Activated T-helper 1 cell treated with anti-CD3 and anti-CD28 coated beads, Interleukin-12 subunit alpha, Interleukin-12 subunit beta, Interleukin-2, Interleukin-4 antibody, amounts not matched to agents 30 ng/mL and 10 ng/mL and 1 ng/mL, durations not matched to agents 14 hours and 24 hours and 36 hours (primary cell): Measurements from ENCODE around the gene FGF8. TPM values are rescaled to one million over a fixed set of nuclear protein-coding genes. Genes with fewer than 3 reads are reported as not detected.

Experiments used
- DNase-seq: peaks from one replicate; pipeline ENCODE4 v3.0.0; 2021; ENCODE audit warnings: low spot score
- H3K27ac Mint-ChIP-seq: one replicate; pipeline ENCODE4 v1.8.0; 2021; ENCODE audit warnings: mild to moderate bottlenecking, mixed read lengths
- H3K27me3 Mint-ChIP-seq: one replicate; pipeline ENCODE4 v1.8.0; 2022; ENCODE audit warnings: mild to moderate bottlenecking, moderate library complexity, mixed read lengths; ENCODE audit not compliant: insufficient read depth
- H3K36me3 Mint-ChIP-seq: one replicate; pipeline ENCODE4 v1.8.0; 2021; ENCODE audit warnings: low read depth, mixed read lengths
- H3K4me1 Mint-ChIP-seq: one replicate; pipeline ENCODE4 v1.8.0; 2021; ENCODE audit warnings: low read depth, mixed read lengths
- H3K4me3 Mint-ChIP-seq: one replicate; pipeline ENCODE4 v1.8.0; 2021; ENCODE audit warnings: mild to moderate bottlenecking, moderate library complexity, mixed read lengths
- H3K9me3 Mint-ChIP-seq: one replicate; pipeline ENCODE4 v1.8.0; 2021; ENCODE audit warnings: mixed read lengths
- intact Hi-C: fragments of 100-400 bp; cut with micrococcal nuclease; formaldehyde crosslinking; loops from one replicate; pipeline ENCODE4 v1.15.1; 2024
- total RNA-seq: library from RNA; stranded (reverse); gene quantifications from 2 replicates; pipeline ENCODE4 v1.2.3, GENCODE V29; 2022

FGF8 gene
- total RNA-seq, 1 donor from 2014 or later: not detected

DNA sequence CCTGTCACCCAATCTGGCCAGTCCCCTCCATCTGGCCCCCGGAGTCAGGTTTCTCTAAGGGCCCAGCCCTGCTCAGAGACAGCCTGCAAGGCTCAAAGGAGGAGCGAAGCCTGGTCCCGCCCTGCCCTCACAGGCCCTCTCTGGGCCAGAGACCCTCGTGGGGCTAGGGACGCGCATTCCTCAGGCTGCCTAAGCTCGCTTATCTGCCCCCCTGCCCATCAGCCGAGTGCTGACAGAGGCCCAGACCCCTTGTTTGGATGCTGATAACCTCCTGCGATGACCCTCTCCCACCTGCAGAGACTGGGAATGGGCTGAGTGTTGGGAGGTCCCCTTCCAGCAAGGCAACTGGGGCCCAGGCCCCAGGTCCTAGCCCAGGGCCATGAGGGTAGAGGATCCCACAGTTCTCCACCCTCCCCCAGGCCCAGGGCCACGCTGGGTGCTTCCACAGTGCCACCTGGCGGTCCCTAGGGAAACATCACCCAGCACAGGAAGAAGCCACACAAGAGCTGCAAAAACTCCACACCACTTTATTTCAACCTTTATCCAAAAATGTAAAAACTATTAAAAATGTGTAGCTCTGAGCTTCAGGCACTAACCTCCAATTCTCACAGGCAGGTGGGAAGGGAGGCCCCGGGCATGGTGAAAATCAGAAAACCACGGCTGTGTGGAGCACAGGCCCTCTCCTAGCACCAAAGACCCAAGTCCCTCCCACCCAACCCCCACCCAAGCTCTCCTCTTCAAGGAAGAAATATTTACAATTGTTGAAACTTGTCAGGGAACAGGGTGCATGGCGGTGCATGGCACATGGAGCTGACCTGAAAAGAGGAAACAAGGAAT is 5.1 kb upstream of the FGF8 start:
- Mint-ChIP-seq H3K9me3 (no peaks in the 10 kb centered on the region), H3K36me3 (peaks cover 35% of the 10 kb centered on the region), H3K4me1 (peaks cover 63% of the 10 kb centered on the region), H3K4me3 (peak overlapping the region; percentile 100), H3K27me3 (peaks cover 21% of the 10 kb centered on the region), H3K27ac (peak overlapping the region; percentile 48)
- intact Hi-C loops: loop anchor here (1.0 to 10.0 kb wide), 7 partner anchors 78 to 784 kb away; partner anchors contain the start of genes BTRC, FBXW4, KAZALD1 and LZTS2
- peak; percentile 65 for DNase-seq

DNA sequence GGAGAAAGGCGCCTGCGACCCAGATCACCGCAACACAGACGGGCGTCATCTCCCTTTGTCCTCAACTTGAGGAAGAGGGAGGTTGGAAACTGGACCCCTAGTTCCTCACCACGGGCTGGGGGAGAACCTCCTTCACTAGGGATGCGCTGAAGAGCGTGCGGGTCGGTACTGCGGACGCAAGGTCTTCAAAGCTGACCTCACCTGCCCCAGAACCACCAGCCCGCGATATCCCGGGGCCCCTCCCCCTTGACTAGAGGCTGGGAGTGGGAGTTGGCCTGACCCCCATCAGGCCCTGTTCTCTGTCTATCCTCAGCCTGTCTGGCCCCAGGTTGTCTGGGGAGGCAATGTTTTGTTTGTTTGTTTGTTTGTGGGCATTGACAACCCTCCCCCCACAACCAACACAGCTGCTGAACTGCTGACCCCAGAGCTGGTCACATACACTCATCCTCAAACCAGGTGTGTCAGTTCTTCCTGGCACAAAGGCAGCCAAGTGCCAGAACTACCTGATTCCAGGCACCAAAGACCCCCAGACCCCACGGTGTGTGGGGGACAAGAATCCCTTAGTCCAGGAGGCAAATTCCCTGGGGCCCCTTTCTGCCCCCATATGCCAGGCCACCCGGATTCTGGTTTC is 4.4 kb upstream of the FGF8 start:
- intact Hi-C loops: loop anchor here (2.0 to 10.0 kb wide), 6 partner anchors 78 to 783 kb away; partner anchors contain the start of genes BTRC, FBXW4, KAZALD1 and LZTS2
- Mint-ChIP-seq H3K9me3 (no peaks in the 10 kb centered on the region), H3K27me3 (peaks cover 21% of the 10 kb centered on the region), H3K27ac (no peak overlapping the region), H3K36me3 (peaks cover 32% of the 10 kb centered on the region), H3K4me3 (peak overlapping the region; percentile 60), H3K4me1 (peaks cover 63% of the 10 kb centered on the region)
- no peak for DNase-seq

DNA sequence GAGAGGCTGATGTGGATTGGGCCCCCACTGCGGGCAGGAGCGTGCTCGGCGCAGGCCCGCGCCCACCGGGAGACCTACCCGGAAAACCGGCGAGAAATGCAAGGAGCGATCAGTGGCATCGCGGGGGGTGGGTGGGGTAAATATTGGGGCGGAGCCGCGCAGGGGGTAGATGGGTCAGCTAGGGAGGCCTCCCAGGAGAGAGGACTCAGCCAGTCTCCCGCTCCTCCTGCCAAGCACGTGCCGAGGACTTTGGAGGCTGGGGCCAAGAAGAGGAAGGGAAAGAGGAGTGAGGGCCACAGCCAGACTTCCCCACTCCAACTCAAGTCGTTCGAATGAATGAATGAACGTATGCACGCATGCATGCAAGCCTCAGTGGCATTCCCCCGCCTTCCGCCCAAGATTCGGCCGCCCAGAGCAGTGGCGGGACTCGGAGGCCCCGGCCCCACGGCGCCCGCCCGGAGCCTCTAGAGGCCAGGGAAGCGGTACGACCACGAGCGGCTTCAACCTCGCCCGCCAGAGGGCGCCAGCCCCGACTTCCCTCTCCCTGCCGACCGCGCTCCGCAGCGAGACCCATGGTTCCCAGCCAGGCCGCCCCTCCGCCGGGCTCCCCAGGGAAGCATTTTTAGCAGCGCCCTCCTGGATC is 3.8 kb upstream of the FGF8 start:
- Mint-ChIP-seq H3K27ac (no peak overlapping the region), H3K27me3 (peaks cover 24% of the 10 kb centered on the region), H3K4me1 (peaks cover 56% of the 10 kb centered on the region), H3K36me3 (peaks cover 32% of the 10 kb centered on the region), H3K4me3 (peak overlapping the region; percentile 60), H3K9me3 (no peaks in the 10 kb centered on the region)
- peak; percentile 76 for DNase-seq
- intact Hi-C loops: loop anchor here (2.0 to 10.0 kb wide), 6 partner anchors 77 to 782 kb away; partner anchors contain the start of genes BTRC, FBXW4, KAZALD1 and LZTS2

DNA sequence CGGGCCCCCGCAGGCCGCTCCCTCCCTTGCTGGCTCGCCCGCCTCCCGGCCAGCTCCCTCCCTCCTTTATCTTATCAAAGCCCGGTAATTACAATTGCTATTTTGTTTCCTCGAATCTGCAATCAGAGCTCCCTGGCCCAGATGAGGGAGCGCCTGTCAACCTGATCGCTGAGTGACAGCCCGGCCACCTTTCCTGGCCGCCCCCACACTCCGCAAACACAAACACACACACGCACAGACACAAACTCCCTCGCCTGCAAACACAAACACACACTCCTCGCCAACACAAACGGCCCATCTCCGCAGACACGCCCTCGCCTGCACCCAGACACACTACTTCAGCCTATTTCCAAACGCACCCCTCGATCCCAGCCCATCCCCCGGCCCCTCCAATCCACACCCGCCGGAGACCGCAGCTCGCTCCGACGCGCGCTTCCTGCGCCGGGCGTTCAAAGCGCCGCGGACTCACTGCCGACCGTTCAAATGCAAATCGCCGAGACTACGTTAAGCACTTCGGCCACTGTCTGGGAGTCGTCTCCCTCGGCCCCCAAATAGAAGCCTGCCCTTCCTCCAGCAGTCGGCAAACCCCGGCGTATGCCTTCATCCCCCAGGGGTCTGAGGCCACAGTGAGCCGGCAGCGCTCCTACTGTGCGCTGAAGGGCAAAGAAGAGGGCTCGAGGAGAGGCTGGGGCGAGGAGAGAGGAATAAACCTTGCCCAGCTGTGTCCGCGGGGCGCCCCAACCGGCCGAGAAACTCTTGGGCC is 3.0 kb upstream of the FGF8 start:
- no peak for DNase-seq
- intact Hi-C loops: no loop called here
- Mint-ChIP-seq H3K9me3 (no peaks in the 10 kb centered on the region), H3K27me3 (peaks cover 31% of the 10 kb centered on the region), H3K4me1 (peaks cover 49% of the 10 kb centered on the region), H3K27ac (peak overlapping the region; percentile 20), H3K4me3 (peak overlapping the region; percentile 60), H3K36me3 (peaks cover 28% of the 10 kb centered on the region)

DNA sequence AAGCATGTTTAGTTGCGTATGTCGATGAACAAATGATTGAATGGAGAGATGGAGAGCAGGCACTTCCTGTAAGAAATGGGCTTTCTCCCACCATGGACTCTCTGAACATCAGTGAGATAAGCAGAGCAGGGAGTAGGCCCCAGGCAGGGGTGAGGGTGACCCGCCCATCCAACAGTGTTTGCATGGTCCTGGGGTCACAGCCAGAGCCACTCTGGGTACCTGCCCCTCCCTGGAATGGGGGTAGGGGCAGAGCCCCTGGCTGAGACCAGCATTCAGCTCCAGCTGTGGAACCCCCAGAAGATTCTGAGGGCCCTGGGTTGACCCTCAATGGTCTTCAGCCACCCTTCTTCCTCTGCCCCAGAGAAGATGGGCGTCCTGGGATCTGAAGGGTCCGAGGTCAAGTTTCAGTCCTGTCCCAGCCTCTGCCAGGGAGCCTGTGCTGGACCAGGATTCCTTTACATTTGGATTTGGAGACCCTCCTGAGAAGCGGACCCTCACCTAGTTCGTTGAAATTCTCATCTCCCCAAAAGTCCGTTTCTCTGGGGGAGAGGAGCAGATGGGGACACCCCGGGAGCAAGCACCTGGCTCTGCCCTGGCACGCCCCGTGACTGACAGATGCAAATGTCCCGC is 2.4 kb upstream of the FGF8 start:
- H3K4me1 Mint-ChIP-seq: peaks cover 42% of the 10 kb centered on the region
- peaks cover 38% of the 10 kb centered on the region for H3K27me3 Mint-ChIP-seq
- H3K4me3 Mint-ChIP-seq: peak overlapping the region; percentile 60
- DNase-seq: no peak
- H3K36me3 Mint-ChIP-seq: peaks cover 27% of the 10 kb centered on the region
- intact Hi-C loops: no loop called here
- no peak overlapping the region for H3K27ac Mint-ChIP-seq
- H3K9me3 Mint-ChIP-seq: no peaks in the 10 kb centered on the region

DNA sequence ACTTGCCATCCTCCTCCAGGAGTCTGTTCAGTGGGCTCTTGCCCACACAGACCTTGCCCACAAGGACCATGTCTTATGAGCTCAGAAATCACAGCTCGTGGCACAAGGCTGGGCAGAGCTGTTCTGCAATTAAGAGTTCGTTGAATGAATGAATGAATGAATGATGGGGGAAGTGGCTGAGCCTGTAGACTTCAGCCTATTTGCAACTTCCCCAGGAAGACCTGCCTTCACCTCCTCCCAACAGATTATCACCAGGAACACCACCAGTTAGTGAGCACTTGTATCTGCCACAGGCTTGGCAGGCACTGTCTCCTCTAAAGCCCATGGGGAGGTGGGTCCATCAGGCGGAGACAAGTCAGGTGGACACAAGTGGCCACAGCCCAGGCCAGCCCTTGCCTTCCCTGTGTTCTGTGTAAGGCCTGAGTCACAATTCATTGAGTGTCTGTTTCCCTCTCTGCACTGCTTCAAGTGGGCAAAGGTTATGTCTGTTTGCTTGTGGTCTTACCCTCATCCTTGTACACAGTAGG is 1.8 kb upstream of the FGF8 start:
- no peak for DNase-seq
- Mint-ChIP-seq H3K27ac (peak overlapping the region; percentile 46), H3K4me1 (peaks cover 38% of the 10 kb centered on the region), H3K9me3 (no peaks in the 10 kb centered on the region), H3K36me3 (peaks cover 23% of the 10 kb centered on the region), H3K27me3 (peaks cover 43% of the 10 kb centered on the region), H3K4me3 (peak overlapping the region; percentile 43)
- intact Hi-C loops: no loop called here

DNA sequence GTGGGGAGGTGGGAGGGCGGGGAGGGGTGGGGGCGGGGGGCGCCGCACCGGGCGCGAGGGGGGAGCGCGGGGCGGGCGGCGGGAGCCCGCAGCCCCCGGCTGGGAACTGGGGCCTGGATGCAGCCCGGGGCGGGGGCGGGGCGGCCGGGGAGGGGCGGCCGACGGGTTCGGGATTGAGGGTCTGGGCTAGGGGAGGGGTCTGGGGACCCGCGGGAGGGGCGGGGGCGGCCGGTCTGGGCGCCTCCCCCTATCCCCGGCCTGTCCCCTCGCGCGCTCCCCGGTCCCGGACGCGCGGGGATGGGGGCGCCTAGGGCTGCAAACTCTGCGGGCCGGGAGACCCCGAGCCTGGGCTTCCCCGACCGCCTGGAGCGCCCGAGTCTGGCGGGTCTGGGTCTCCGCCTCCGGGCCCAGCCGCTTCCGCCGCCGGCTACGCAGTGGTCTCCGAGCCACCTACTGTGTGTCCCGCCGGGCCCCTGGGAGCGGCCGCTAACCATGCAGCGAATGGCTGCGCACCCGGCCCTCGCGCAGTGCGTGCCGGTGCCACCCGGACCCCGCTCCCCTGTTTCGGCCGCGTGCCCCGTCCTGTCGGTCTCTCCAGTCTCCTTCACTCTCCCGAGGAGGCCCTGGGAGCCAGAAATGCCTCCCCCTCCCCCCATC is 375 bp upstream of the FGF8 start:
- no peak for DNase-seq
- H3K27ac Mint-ChIP-seq: no peak overlapping the region

DNA sequence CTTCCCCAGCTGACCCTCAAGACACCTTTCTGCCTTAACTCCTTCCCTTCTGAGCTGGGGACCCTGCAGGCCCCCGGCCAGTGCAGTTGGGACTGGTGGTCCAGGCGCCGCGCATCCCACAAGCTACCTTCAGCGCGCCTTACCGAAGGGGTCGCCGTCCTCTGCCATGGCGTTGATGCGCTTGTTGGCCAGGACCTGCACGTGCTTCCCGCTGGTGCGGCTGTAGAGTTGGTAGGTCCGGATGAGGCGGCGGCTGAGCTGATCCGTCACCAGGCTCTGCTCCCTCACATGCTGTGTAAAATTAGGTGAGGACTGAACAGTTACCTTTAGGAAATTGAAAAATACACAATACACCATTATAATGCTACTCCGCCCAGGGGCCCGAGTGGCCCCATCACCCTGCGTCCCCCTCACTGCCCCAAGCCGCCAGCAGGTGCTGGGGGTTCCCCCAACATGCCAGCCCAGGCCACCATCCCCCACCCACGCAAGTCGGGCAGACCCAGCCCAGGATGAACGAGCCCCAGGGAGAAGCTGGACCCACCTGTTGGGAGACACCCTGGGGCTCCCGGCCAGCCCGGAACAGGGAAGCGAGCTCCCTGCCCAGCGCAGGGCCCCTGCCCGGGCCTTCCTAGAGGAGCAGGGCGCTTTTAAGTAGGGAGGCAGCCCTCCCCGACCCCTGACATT is 1.2 kb downstream of the FGF8 start:
- H3K9me3 Mint-ChIP-seq: no peaks in the 10 kb centered on the region

More for the DNA sequence above, 375 bp upstream of the FGF8 start:
- peaks cover 19% of the 10 kb centered on the region for H3K36me3 Mint-ChIP-seq
- peaks cover 57% of the 10 kb centered on the region for H3K27me3 Mint-ChIP-seq
- H3K9me3 Mint-ChIP-seq: no peaks in the 10 kb centered on the region
- intact Hi-C loops: no loop called here
- peaks cover 28% of the 10 kb centered on the region for H3K4me1 Mint-ChIP-seq
- no peak overlapping the region for H3K4me3 Mint-ChIP-seq

DNA sequence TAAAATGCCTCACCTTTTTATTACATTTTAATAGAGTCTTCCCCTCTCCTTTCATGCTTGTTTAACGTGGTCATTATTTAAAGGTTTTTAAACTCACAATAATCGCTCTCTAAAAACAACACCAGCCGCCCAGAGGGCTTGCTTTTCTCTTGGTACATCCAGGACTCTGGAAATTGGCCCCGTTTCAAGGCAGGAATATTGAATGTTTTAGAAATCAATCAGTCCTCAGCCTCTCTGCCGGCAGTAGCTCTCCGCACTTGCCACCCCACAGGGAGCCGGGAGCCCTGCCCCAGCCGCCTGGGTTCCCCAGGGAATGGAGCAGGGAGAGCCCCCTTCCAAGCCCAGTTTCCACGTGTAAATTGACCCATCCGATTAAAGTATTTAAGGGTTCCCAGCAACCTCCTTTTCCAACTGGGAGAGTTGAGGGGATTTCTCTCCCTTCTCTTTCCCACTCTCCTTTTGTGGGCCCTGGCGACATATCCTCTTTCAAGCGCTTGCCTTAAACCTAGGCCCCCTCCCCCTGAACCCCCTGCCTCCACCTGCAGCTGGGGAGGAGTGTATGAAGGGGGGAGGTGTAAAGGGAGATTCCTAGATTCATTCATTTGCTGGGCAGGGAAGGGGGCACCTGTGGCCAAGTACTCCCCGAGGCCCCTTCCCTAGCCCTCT is 1.9 kb downstream of the FGF8 start:
- Mint-ChIP-seq H3K4me1 (peaks cover 10% of the 10 kb centered on the region), H3K27ac (no peak overlapping the region), H3K36me3 (peaks cover 15% of the 10 kb centered on the region), H3K9me3 (no peaks in the 10 kb centered on the region), H3K27me3 (peaks cover 59% of the 10 kb centered on the region), H3K4me3 (no peak overlapping the region)
- intact Hi-C loops: no loop called here
- no peak for DNase-seq

More for the DNA sequence above, 1.2 kb downstream of the FGF8 start:
- Mint-ChIP-seq H3K27ac (no peak overlapping the region), H3K4me3 (no peak overlapping the region), H3K27me3 (peaks cover 57% of the 10 kb centered on the region), H3K36me3 (peaks cover 17% of the 10 kb centered on the region), H3K4me1 (peaks cover 13% of the 10 kb centered on the region)
- intact Hi-C loops: no loop called here
- no peak for DNase-seq

DNA sequence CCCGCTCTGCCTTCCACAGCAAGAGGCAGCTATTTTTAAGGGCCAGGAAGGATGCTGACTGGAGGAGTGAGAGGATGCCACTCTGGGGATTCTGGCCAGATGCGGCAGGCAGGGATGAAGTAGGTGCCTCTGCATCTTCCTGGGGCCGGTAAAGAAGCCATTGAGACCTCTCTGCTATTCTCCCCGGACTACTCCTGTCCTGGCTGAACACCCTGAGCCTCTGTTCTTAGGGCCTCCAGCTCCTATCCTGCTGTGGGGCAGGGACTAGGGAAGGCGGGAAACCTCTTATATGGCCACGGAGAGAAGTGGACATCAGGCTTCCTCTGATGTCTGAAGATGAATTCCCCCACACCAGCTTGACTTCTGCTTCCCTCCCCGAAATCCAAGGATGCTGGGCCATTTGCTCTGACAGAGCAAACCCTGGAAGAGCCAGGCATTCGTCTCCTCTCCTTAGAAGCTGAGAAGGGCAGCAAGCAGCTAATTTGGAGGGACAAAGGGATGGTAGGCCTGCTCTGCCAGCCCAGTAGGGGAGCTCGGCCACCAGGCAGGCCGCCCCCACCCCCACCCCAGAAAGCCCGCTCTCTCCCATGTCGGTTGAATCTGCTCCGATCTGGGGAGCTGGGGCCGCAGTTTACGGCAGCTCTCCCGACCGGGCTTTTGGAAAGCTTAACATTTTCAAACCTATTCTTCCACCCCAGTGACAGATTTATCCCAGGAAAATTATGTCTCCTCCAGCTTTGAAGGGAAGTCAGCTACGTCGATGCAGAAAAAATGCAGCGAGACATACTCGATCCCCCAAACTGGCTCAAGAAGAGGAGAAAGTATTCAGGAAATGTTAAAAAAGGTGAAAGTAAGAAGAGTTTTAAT is 2.8 kb downstream of the FGF8 start:
- Mint-ChIP-seq H3K27ac (no peak overlapping the region), H3K27me3 (peaks cover 57% of the 10 kb centered on the region), H3K4me3 (no peak overlapping the region), H3K9me3 (no peaks in the 10 kb centered on the region), H3K4me1 (peaks cover 5% of the 10 kb centered on the region), H3K36me3 (peaks cover 11% of the 10 kb centered on the region)
- no peak for DNase-seq
- intact Hi-C loops: no loop called here
